HG02571 (cell line): ENCODE results near the gene NPTN.

Experiments
- ATAC-seq: cut with Tn5 transposase; IDR thresholded peaks from one replicate; pipeline ENCODE4 v1.9.1; 2021; ENCODE audit warnings: mild to moderate bottlenecking, moderate library complexity; ENCODE audit not compliant: unreplicated experiment

Gene NPTN

GRCh38 chr15:73522011-73522410 is 111.2 kb downstream of the NPTN start:
- no peak for ATAC-seq

GRCh38 chr15:73518876-73519733 is 114.1 kb downstream of the NPTN start:
- ATAC-seq = no peak

GRCh38 chr15:73518180-73518862 is 114.9 kb downstream of the NPTN start:
- no peak for ATAC-seq

- ATAC-seq = no peak
These were observed 115.6 kb downstream of the NPTN start for GRCh38 chr15:73517566-73517965.

- no peak for ATAC-seq
These were observed 117.7 kb downstream of the NPTN start for GRCh38 chr15:73515527-73515926.
